ACC112 (cell line): Measurements from ENCODE around the gene CXCR5.

Experiments
- H2AFZ ChIP-seq: fragments of 200-600 bp; sonication (generic); one replicate; pipeline ENCODE4 v1.6.0; 2017; ENCODE audit warnings: antibody characterized with exemption, low read length; ENCODE audit not compliant: unreplicated experiment
- H3K27ac ChIP-seq: fragments of 200-600 bp; sonication (generic); 2 replicates; pipeline ENCODE4 v1.5.1; 2014; ENCODE audit warnings: low read depth, mild to moderate bottlenecking, antibody characterized with exemption, low read length, moderate library complexity
- H3K27me3 ChIP-seq: fragments of 200-600 bp; sonication (generic); 2 replicates; pipeline ENCODE4 v1.6.1; 2014; ENCODE audit warnings: mild to moderate bottlenecking, antibody characterized with exemption, low read length, moderate library complexity, mixed read lengths; ENCODE audit not compliant: insufficient read depth
- H3K36me3 ChIP-seq: fragments of 200-600 bp; sonication (generic); 2 replicates; pipeline ENCODE4 v1.6.1; 2016; ENCODE audit warnings: mild to moderate bottlenecking, antibody characterized with exemption, low read length, moderate library complexity, mixed read lengths; ENCODE audit not compliant: insufficient read depth
- H3K4me1 ChIP-seq: fragments of 200-600 bp; sonication (generic); one replicate; pipeline ENCODE4 v1.6.1; 2016; ENCODE audit warnings: low read length, mixed read lengths; ENCODE audit not compliant: insufficient read depth, unreplicated experiment, control insufficient read depth
- H3K4me3 ChIP-seq: fragments of 200-600 bp; sonication (generic); 2 replicates; pipeline ENCODE4 v1.5.1; 2014; ENCODE audit warnings: mild to moderate bottlenecking, low read depth, low read length
- H3K79me2 ChIP-seq: fragments of 200-600 bp; sonication (generic); one replicate; pipeline ENCODE4 v1.6.0; 2016; ENCODE audit warnings: low read length; ENCODE audit not compliant: control insufficient read depth, unreplicated experiment, insufficient read depth

The CXCR5 gene

GRCh38 chr11:118873804-118874203, 9.9 kb upstream of the CXCR5 start:
- peaks cover 12% of the 10 kb centered on the region for H3K4me1 ChIP-seq
- no peaks in the 10 kb centered on the region for H3K79me2 ChIP-seq
- H3K36me3 ChIP-seq: no peaks in the 10 kb centered on the region
- no peak overlapping the region for H2AFZ ChIP-seq
- no peak overlapping the region for H3K27ac ChIP-seq
- H3K27me3 ChIP-seq: no peaks in the 10 kb centered on the region
- no peak overlapping the region for H3K4me3 ChIP-seq

- H3K27me3 ChIP-seq: no peaks in the 10 kb centered on the region
- H3K4me1 ChIP-seq: no peaks in the 10 kb centered on the region
- H3K27ac ChIP-seq: no peak overlapping the region
- H3K36me3 ChIP-seq: no peaks in the 10 kb centered on the region
- no peak overlapping the region for H3K4me3 ChIP-seq
- H3K79me2 ChIP-seq: no peaks in the 10 kb centered on the region
- H2AFZ ChIP-seq: no peak overlapping the region
Measured at GRCh38 chr11:118876286-118876685, 7.4 kb upstream of the CXCR5 start.

DNA sequence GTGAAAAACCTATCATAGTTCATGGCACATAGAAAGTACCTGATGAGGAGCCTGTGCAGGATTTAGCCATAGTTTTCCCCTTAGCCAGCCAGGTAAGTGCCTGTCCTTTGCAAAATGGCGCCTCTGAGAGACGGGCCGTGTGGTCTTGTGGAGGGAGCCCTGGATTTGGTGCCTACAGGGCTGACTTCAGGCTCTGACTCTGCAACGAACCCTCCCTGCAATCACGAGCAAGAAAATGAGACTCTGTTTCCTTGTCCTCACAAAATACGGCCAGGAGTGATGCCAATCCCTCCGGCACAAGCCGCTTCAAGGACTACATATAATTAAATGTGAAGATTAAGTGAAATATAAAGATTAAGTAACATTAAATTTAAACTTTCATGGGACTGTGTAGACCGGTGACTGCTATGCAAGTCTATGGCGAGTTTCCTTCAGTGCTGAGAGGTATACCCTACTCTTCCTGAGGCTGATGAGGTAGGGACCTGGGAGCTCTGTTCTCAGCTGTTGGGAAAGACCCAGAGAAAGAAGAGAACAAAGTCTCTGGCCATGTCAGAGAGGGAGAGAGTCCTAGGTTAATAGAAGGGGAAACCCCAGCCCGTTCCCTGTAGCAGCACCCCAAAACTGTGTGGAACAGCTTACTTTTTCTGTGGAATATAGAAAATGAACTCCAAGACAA, 6.1 kb upstream of the CXCR5 start:
- Histone ChIP-seq H3K36me3 (no peaks in the 10 kb centered on the region), H3K27me3 (no peaks in the 10 kb centered on the region), H3K27ac (no peak overlapping the region), H3K79me2 (no peaks in the 10 kb centered on the region), H3K4me1 (no peaks in the 10 kb centered on the region), H2AFZ (no peak overlapping the region), H3K4me3 (no peak overlapping the region)

GRCh38 chr11:118878163-118878563, 5.5 kb upstream of the CXCR5 start:
- Histone ChIP-seq H3K4me3 (no peak overlapping the region), H3K79me2 (no peaks in the 10 kb centered on the region), H3K36me3 (no peaks in the 10 kb centered on the region), H2AFZ (no peak overlapping the region), H3K27ac (no peak overlapping the region), H3K27me3 (no peaks in the 10 kb centered on the region), H3K4me1 (no peaks in the 10 kb centered on the region)

DNA sequence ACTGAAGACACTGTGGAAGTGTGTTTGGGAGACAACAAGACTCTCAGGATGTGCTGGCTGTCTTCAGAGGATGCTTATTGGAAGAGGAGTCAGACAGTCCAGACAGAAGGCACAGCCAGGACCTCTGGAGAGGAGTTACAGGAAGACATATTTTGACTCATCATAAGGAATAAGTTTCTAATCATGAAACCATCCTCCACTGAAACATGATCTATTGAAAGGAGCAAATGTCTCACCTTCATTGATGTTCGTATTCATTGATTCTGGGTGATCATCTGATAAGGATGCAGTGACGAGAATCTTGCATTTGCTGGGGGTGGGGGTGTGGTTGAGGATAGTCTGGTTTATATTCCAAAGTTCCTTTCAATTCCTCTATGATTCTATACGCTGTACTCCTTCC, 2.5 kb upstream of the CXCR5 start:
- Histone ChIP-seq H2AFZ (no peak overlapping the region), H3K4me3 (no peak overlapping the region), H3K36me3 (no peaks in the 10 kb centered on the region), H3K79me2 (no peaks in the 10 kb centered on the region), H3K27ac (no peak overlapping the region), H3K27me3 (no peaks in the 10 kb centered on the region), H3K4me1 (no peaks in the 10 kb centered on the region)

- Histone ChIP-seq H3K27ac (no peak overlapping the region), H3K4me3 (no peak overlapping the region), H3K4me1 (peaks cover 5% of the 10 kb centered on the region), H3K79me2 (no peaks in the 10 kb centered on the region), H3K36me3 (no peaks in the 10 kb centered on the region), H2AFZ (no peak overlapping the region), H3K27me3 (no peaks in the 10 kb centered on the region)
Measured at GRCh38 chr11:118882491-118882890, 1.2 kb upstream of the CXCR5 start.

DNA sequence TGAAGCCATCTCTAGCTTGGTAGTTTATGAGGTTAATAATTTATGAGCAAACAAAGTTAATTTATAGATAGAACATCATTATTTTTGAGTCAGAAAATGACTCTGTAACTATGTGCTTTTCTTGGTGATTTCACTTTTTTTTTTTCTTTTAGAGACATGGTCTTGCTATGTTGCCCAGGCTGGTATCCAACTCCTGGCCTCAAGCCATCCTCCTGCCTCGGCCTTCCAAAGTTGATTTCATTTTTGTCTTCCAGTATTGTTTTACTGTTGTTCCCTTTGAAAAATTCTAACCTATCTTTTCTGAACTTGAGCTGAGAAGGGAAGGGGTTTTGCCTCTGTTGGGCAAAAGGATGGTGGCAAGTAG, 706 bp upstream of the CXCR5 start:
- peaks cover 10% of the 10 kb centered on the region for H3K4me1 ChIP-seq
- H2AFZ ChIP-seq: no peak overlapping the region
- H3K36me3 ChIP-seq: no peaks in the 10 kb centered on the region
- H3K27me3 ChIP-seq: no peaks in the 10 kb centered on the region
- no peaks in the 10 kb centered on the region for H3K79me2 ChIP-seq
- H3K27ac ChIP-seq: no peak overlapping the region
- no peak overlapping the region for H3K4me3 ChIP-seq

- Histone ChIP-seq H3K79me2 (no peaks in the 10 kb centered on the region), H3K4me1 (peaks cover 23% of the 10 kb centered on the region), H3K4me3 (no peak overlapping the region)
Measured at GRCh38 chr11:118884875-118885274, 1.2 kb downstream of the CXCR5 start.

GRCh38 chr11:118885319-118885718, 1.6 kb downstream of the CXCR5 start:
- H3K4me3 ChIP-seq: no peak overlapping the region
- H3K27ac ChIP-seq: no peak overlapping the region
- peaks cover 28% of the 10 kb centered on the region for H3K4me1 ChIP-seq
- H3K36me3 ChIP-seq: no peaks in the 10 kb centered on the region
- no peaks in the 10 kb centered on the region for H3K79me2 ChIP-seq
- no peak overlapping the region for H2AFZ ChIP-seq
- no peaks in the 10 kb centered on the region for H3K27me3 ChIP-seq

More at GRCh38 chr11:118884875-118885274, 1.2 kb downstream of the CXCR5 start:
- Histone ChIP-seq H3K27ac (no peak overlapping the region), H3K27me3 (no peaks in the 10 kb centered on the region), H2AFZ (no peak overlapping the region), H3K36me3 (no peaks in the 10 kb centered on the region)

- Histone ChIP-seq H3K4me3 (no peak overlapping the region), H2AFZ (no peak overlapping the region), H3K27ac (no peak overlapping the region), H3K27me3 (no peaks in the 10 kb centered on the region), H3K79me2 (no peaks in the 10 kb centered on the region), H3K36me3 (no peaks in the 10 kb centered on the region), H3K4me1 (peaks cover 28% of the 10 kb centered on the region)
Measured at GRCh38 chr11:118885831-118886565, 2.3 kb downstream of the CXCR5 start.

DNA sequence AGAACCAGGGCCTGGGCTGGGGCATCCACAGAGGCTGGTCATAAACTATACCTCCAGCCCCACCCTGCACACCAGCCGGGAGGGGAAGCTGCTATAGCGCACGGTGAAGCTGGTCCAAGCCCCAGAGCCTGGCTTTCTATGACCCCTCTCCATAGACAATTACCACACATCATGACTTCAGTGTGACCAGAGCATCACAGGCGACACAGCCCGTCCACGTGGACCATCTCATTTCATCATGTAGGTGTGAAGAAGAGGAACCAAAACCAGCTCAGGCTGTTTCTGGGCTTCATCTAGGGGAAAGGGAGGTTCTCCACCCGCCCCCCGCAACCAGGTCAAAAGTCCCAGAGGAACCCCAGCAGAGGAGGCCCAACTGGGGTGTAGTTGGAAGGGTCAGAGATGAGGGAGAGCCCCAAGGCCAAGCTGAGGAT, 3.0 kb downstream of the CXCR5 start:
- Histone ChIP-seq H3K79me2 (no peaks in the 10 kb centered on the region), H3K27ac (no peak overlapping the region), H3K36me3 (no peaks in the 10 kb centered on the region), H3K4me3 (no peak overlapping the region), H2AFZ (no peak overlapping the region), H3K4me1 (peaks cover 28% of the 10 kb centered on the region), H3K27me3 (no peaks in the 10 kb centered on the region)
